Endodermal cell (in vitro differentiated cells): ENCODE data around the gene PRAME. TPM values are rescaled to one million over a fixed set of nuclear protein-coding genes. Genes with fewer than 3 reads are reported as not detected.

Experiments used
- DNase-seq: peaks from one replicate; pipeline ENCODE4 v3.0.0-alpha.2; 2017
- H3K27ac ChIP-seq: 2 replicates; pipeline ENCODE4 v1.5.1; 2013; ENCODE audit warnings: mild to moderate bottlenecking, low read depth, low read length, moderate library complexity
- H3K27me3 ChIP-seq: 2 replicates; pipeline ENCODE4 v1.6.1; 2013; ENCODE audit warnings: mild to moderate bottlenecking, low read length, moderate library complexity; ENCODE audit not compliant: insufficient read depth, control insufficient read depth, poor library complexity, severe bottlenecking
- H3K36me3 ChIP-seq: 2 replicates; pipeline ENCODE4 v1.7.0; 2013; ENCODE audit warnings: mild to moderate bottlenecking, low read length, moderate library complexity; ENCODE audit not compliant: control insufficient read depth, insufficient read depth
- H3K4me1 ChIP-seq: one replicate; pipeline ENCODE4 v1.7.0; 2013; ENCODE audit warnings: low read length; ENCODE audit not compliant: control insufficient read depth, insufficient read depth
- H3K4me3 ChIP-seq: 2 replicates; pipeline ENCODE4 v1.5.1; 2013; ENCODE audit warnings: mild to moderate bottlenecking, low read length, moderate library complexity
- H3K9ac ChIP-seq: 2 replicates; pipeline ENCODE4 v1.6.1; 2013; ENCODE audit warnings: mild to moderate bottlenecking, low read length, moderate library complexity; ENCODE audit not compliant: poor library complexity, severe bottlenecking; ENCODE audit errors: extremely low read depth
- H3K9me3 ChIP-seq: 2 replicates; pipeline ENCODE4 v1.6.1; 2013; ENCODE audit warnings: mild to moderate bottlenecking, low read length, moderate library complexity; ENCODE audit not compliant: control insufficient read depth
- H3K27ac Mint-ChIP-seq: 2 replicates; pipeline ENCODE4 v1.8.0; 2020; ENCODE audit warnings: mixed read lengths
- H3K27me3 Mint-ChIP-seq: 2 replicates; pipeline ENCODE4 v1.8.0; 2021; ENCODE audit warnings: mild to moderate bottlenecking, mixed read lengths; ENCODE audit not compliant: insufficient read depth
- H3K36me3 Mint-ChIP-seq: 2 replicates; pipeline ENCODE4 v1.8.0; 2020; ENCODE audit warnings: low read depth, mixed read lengths
- H3K4me1 Mint-ChIP-seq: 2 replicates; pipeline ENCODE4 v1.8.0; 2020; ENCODE audit warnings: mixed read lengths
- H3K4me3 Mint-ChIP-seq: 2 replicates; pipeline ENCODE4 v1.8.0; 2020; ENCODE audit warnings: mild to moderate bottlenecking, moderate library complexity, mixed read lengths
- H3K9me3 Mint-ChIP-seq: 2 replicates; pipeline ENCODE4 v1.8.0; 2020; ENCODE audit warnings: mild to moderate bottlenecking, mixed read lengths
- WGBS, 2 experiments: methylation state at CpG; one replicate each; pipeline versions ENCODE4 v1.1.5 to v1.1.7; 2013; ENCODE audit warnings: missing lambda C conversion rate in 2 of 2, mixed read lengths in 1 of 2; ENCODE audit not compliant: insufficient coverage in 1 of 2, insufficient read length in 1 of 2; 5-methylcytosine and 5-hydroxymethylcytosine counted together
- total RNA-seq, 2 donors: library from RNA; stranded (reverse); fragmentation: NEBNext Ultra II Directional in 1 of 2; extraction: Animal tissue kit (Norgen Biotek cat#: 25700) in 1 of 2; gene quantifications; 2 replicates in 1 of 2; 3 replicates in 1 of 2; pipeline ENCODE4 v1.2.1, GENCODE V29; 2021
- TF ChIP-seq, protein P1 (sequence below): fragments of 200-600 bp; sonication (generic); conservative IDR thresholded peaks from 2 replicates; pipeline ENCODE4 v1.5.0; 2021; ENCODE audit warnings: antibody characterized with exemption, mild to moderate bottlenecking

Gene PRAME
- total RNA-seq, 2 donors from 2014 or later, result 0.35 TPM; not detected in 1

DNA sequence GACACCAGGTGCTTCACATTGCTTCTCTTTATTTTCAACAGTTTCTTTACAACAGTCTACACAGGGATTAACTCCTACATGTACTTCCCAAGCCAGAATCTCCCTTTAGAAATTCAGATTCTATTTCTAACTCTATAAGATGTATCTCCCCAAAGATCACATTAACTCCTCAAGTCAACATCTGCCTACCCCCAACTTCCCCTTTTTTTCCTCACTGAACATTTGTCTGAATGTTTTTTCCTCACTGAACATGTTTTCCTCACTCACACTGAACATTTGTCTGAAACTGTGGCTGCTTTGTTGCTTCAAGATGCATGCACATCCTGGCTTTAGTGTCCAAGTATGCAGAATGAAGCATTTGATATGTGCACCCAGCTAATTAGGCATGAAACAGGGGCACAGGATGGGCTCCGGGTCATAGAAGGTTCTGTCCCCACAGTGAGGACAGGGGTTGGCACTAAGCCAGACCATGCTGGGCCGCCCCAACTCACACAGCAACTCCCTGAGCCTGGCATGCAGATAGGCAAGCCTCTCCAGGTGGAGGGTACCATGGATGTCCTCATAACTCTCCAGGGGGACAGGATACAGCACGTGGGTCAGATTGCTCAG lies 11.3 kb downstream of the PRAME start:
- H3K4me1 Mint-ChIP-seq, result peaks cover under 1% of the 10 kb centered on the region
- DNase-seq, result no peak

DNA sequence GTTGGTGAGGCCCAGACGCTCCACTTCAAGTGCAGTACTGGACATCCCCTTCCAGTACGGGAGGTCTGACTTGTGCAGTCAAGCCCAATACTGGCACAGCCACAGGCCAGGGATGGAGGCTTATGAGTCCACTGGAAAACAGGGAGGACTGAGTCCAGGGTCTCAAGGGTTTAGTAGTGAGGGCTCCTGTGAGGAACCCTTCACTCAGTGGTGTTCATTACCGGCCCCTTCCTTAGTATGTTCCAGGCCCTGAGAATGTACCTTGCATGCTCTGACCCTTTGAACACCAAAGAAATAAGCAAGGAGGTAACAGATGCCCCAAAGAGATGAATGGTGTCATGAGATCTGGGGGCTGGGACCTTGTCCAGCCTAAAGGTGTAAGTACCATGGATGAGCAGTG lies 11.8 kb downstream of the PRAME start:
- H3K36me3 Mint-ChIP-seq, result no peaks in the 10 kb centered on the region
- no peak overlapping the region for H3K27ac ChIP-seq

More for the DNA sequence above, 11.3 kb downstream of the PRAME start:
- no peaks in the 10 kb centered on the region for H3K9me3 ChIP-seq
- Mint-ChIP-seq H3K4me3 (no peak overlapping the region), H3K27me3 (peaks cover 86% of the 10 kb centered on the region), H3K27ac (no peak overlapping the region), H3K36me3 (no peaks in the 10 kb centered on the region), H3K9me3 (no peaks in the 10 kb centered on the region)
- H3K4me1 ChIP-seq, result no peaks in the 10 kb centered on the region
- TF ChIP-seq, protein P1, sequence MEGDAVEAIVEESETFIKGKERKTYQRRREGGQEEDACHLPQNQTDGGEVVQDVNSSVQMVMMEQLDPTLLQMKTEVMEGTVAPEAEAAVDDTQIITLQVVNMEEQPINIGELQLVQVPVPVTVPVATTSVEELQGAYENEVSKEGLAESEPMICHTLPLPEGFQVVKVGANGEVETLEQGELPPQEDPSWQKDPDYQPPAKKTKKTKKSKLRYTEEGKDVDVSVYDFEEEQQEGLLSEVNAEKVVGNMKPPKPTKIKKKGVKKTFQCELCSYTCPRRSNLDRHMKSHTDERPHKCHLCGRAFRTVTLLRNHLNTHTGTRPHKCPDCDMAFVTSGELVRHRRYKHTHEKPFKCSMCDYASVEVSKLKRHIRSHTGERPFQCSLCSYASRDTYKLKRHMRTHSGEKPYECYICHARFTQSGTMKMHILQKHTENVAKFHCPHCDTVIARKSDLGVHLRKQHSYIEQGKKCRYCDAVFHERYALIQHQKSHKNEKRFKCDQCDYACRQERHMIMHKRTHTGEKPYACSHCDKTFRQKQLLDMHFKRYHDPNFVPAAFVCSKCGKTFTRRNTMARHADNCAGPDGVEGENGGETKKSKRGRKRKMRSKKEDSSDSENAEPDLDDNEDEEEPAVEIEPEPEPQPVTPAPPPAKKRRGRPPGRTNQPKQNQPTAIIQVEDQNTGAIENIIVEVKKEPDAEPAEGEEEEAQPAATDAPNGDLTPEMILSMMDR, result no peak
- 65% methylated on average over 3 of the region's 3 CpGs; no CpG with 5 or more reads in 1 of the 2 experiments for WGBS, 2 experiments
- H3K4me3 ChIP-seq, result no peak overlapping the region
- no peaks in the 10 kb centered on the region for H3K36me3 ChIP-seq
- H3K27ac ChIP-seq, result no peak overlapping the region
- no peak overlapping the region for H3K9ac ChIP-seq
- H3K27me3 ChIP-seq, result peaks cover 58% of the 10 kb centered on the region

DNA sequence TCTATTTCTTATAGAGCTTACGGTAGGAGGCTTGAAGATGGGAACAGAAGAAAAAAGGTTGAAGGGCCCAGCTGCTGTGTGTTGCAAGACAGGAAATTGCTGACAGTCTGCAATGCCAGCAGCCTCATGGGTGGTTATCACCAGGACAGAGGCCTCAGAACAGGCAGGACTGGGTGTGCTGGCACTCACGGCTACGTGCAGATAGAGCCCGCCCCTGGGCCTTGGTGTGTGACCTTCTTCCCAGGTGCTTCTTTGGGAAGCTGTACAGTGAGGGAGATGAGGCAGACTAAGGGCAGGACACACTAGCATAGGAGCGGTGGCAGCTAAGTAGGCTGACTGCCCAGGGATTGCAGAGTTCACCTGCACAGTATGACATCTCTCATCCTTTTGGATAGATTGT lies 12.6 kb downstream of the PRAME start:
- Mint-ChIP-seq H3K27me3 (peaks cover 94% of the 10 kb centered on the region), H3K4me3 (no peak overlapping the region), H3K36me3 (no peaks in the 10 kb centered on the region), H3K4me1 (no peaks in the 10 kb centered on the region), H3K9me3 (no peaks in the 10 kb centered on the region), H3K27ac (no peak overlapping the region)
- no peaks in the 10 kb centered on the region for H3K9me3 ChIP-seq
- H3K4me1 ChIP-seq, result no peaks in the 10 kb centered on the region
- H3K27ac ChIP-seq, result no peak overlapping the region
- no peak overlapping the region for H3K4me3 ChIP-seq
- 80 to 89% methylated on average over 3 to 5 of the region's 5 CpGs for WGBS, 2 experiments
- H3K27me3 ChIP-seq, result peaks cover 59% of the 10 kb centered on the region
- TF ChIP-seq, protein P1, result no peak
- no peaks in the 10 kb centered on the region for H3K36me3 ChIP-seq
- no peak for DNase-seq
- no peak overlapping the region for H3K9ac ChIP-seq

More for the DNA sequence above, 11.8 kb downstream of the PRAME start:
- Mint-ChIP-seq H3K27ac (no peak overlapping the region), H3K4me1 (no peaks in the 10 kb centered on the region), H3K9me3 (no peaks in the 10 kb centered on the region), H3K4me3 (no peak overlapping the region), H3K27me3 (peaks cover 89% of the 10 kb centered on the region)
- H3K4me1 ChIP-seq, result no peaks in the 10 kb centered on the region
- 85 to 91% methylated on average over 3 of the region's 3 CpGs for WGBS, 2 experiments
- no peak overlapping the region for H3K4me3 ChIP-seq
- DNase-seq, result no peak
- H3K9me3 ChIP-seq, result no peaks in the 10 kb centered on the region
- no peak overlapping the region for H3K9ac ChIP-seq
- peaks cover 63% of the 10 kb centered on the region for H3K27me3 ChIP-seq
- TF ChIP-seq, protein P1, result no peak
- no peaks in the 10 kb centered on the region for H3K36me3 ChIP-seq
